Urinary bladder (tissue), 4 donors: ENCODE data around the gene EDC4. TPM values are rescaled to one million over a fixed set of nuclear protein-coding genes. Genes with fewer than 3 reads are reported as not detected.

Experiments
- DNase-seq: peaks from one replicate; pipeline ENCODE4 v3.0.0-alpha.2; 2015; ENCODE audit errors: extremely low spot score
- H3K27ac ChIP-seq: one replicate; pipeline ENCODE4 v1.5.1; 2013; ENCODE audit warnings: low read depth, mild to moderate bottlenecking, moderate library complexity
- H3K36me3 ChIP-seq: one replicate; pipeline ENCODE4 v1.6.1; 2013; ENCODE audit warnings: mild to moderate bottlenecking, moderate library complexity; ENCODE audit not compliant: insufficient read depth
- H3K4me1 ChIP-seq: one replicate; pipeline ENCODE4 v1.6.1; 2013; ENCODE audit warnings: mild to moderate bottlenecking, moderate library complexity; ENCODE audit not compliant: insufficient read depth
- H3K4me3 ChIP-seq: one replicate; pipeline ENCODE4 v1.5.1; 2013; ENCODE audit warnings: low read depth, low read length
- WGBS: extraction: QIAGEN DNeasy Blood & Tissue Kit; methylation state at CpG from one replicate; pipeline ENCODE4 v1.1.7; 2013; 5-methylcytosine and 5-hydroxymethylcytosine counted together
- polyA plus RNA-seq: library from polyadenylated mRNA; stranded (reverse); fragments of 200-250 nt; gene quantifications from one replicate; pipeline ENCODE4 v1.2.3, GENCODE V29; 2013
- total RNA-seq: library from RNA; depleted of rRNA; stranded (reverse); fragments of >200 nt; gene quantifications from one replicate; pipeline ENCODE4 v1.2.3, GENCODE V29; 2014
- donor health status: healthy with polysubstance abuse.
- donor health status: healthy.

The EDC4 gene
- total and polyA plus RNA-seq, 2 donors: 31.8 to 43.2 TPM

- peaks cover 2% of the 10 kb centered on the region for H3K4me1 ChIP-seq
- DNase-seq: no peak
- 92% methylated on average over 11 of the region's 11 CpGs for WGBS
- H3K4me3 ChIP-seq: no peak overlapping the region
- peaks cover 15% of the 10 kb centered on the region for H3K36me3 ChIP-seq
- H3K27ac ChIP-seq: no peak overlapping the region
These were observed 4.2 kb downstream of the EDC4 start for GRCh38 chr16:67877064-67877463.

- DNase-seq: no peak
- Histone ChIP-seq H3K27ac (no peak overlapping the region), H3K36me3 (peaks cover 15% of the 10 kb centered on the region), H3K4me1 (peaks cover 2% of the 10 kb centered on the region), H3K4me3 (no peak overlapping the region)
- WGBS: 94% methylated on average over 6 of the region's 6 CpGs
These were observed 5.4 kb downstream of the EDC4 start for GRCh38 chr16:67878232-67878631.

- H3K27ac ChIP-seq: no peak overlapping the region
- 97% methylated on average over 9 of the region's 9 CpGs for WGBS
- peaks cover 15% of the 10 kb centered on the region for H3K36me3 ChIP-seq
These were observed 6.0 kb downstream of the EDC4 start for GRCh38 chr16:67878846-67879245.

GRCh38 chr16:67879462-67879861 lies 6.6 kb downstream of the EDC4 start:
- Histone ChIP-seq H3K36me3 (peaks cover 15% of the 10 kb centered on the region), H3K4me3 (no peak overlapping the region), H3K27ac (no peak overlapping the region), H3K4me1 (peaks cover under 1% of the 10 kb centered on the region)
- DNase-seq: no peak
- WGBS: 93% methylated on average over 12 of the region's 12 CpGs

More at GRCh38 chr16:67878846-67879245, 6.0 kb downstream of the EDC4 start:
- no peak for DNase-seq
- Histone ChIP-seq H3K4me3 (no peak overlapping the region), H3K4me1 (peaks cover 2% of the 10 kb centered on the region)

- no peak overlapping the region for H3K27ac ChIP-seq
- no peaks in the 10 kb centered on the region for H3K4me1 ChIP-seq
- WGBS: 85% methylated on average over 5 of the region's 5 CpGs
- DNase-seq: no peak
- peaks cover 15% of the 10 kb centered on the region for H3K36me3 ChIP-seq
- H3K4me3 ChIP-seq: no peak overlapping the region
These were observed 7.1 kb downstream of the EDC4 start for GRCh38 chr16:67879936-67880335.

- H3K4me3 ChIP-seq: no peak overlapping the region
- no peaks in the 10 kb centered on the region for H3K4me1 ChIP-seq
- no peak overlapping the region for H3K27ac ChIP-seq
- WGBS: 90% methylated on average over 13 of the region's 13 CpGs
- no peak for DNase-seq
- H3K36me3 ChIP-seq: peaks cover 15% of the 10 kb centered on the region
These were observed 7.7 kb downstream of the EDC4 start for GRCh38 chr16:67880584-67880983.

- no peak for DNase-seq
- Histone ChIP-seq H3K27ac (no peak overlapping the region), H3K36me3 (peaks cover 15% of the 10 kb centered on the region)
These were observed 8.8 kb downstream of the EDC4 start for GRCh38 chr16:67881621-67882161.

GRCh38 chr16:67882374-67883145 lies 9.7 kb downstream of the EDC4 start:
- no peak for DNase-seq
- WGBS: 74% methylated on average over 18 of the region's 18 CpGs
- Histone ChIP-seq H3K36me3 (peaks cover 14% of the 10 kb centered on the region), H3K4me3 (no peak overlapping the region), H3K4me1 (no peaks in the 10 kb centered on the region), H3K27ac (no peak overlapping the region)

More at GRCh38 chr16:67881621-67882161, 8.8 kb downstream of the EDC4 start:
- 89% methylated on average over 21 of the region's 21 CpGs for WGBS
- Histone ChIP-seq H3K4me3 (no peak overlapping the region), H3K4me1 (no peaks in the 10 kb centered on the region)

GRCh38 chr16:67883146-67883871 lies 10.5 kb downstream of the EDC4 start:
- DNase-seq: no peak
- Histone ChIP-seq H3K36me3 (peaks cover 11% of the 10 kb centered on the region), H3K27ac (no peak overlapping the region), H3K4me1 (no peaks in the 10 kb centered on the region), H3K4me3 (no peak overlapping the region)
- WGBS: 79% methylated on average over 6 of the region's 6 CpGs

- WGBS: 62% methylated on average over 11 of the region's 11 CpGs
- Histone ChIP-seq H3K36me3 (peaks cover 11% of the 10 kb centered on the region), H3K4me3 (no peak overlapping the region), H3K27ac (no peak overlapping the region), H3K4me1 (no peaks in the 10 kb centered on the region)
- no peak for DNase-seq
These were observed 11.0 kb downstream of the EDC4 start for GRCh38 chr16:67883872-67884261.

- Histone ChIP-seq H3K4me3 (no peak within 1 kb of the TSS), H3K27ac (no peak within 1 kb of the TSS), H3K36me3 (peaks cover 9% of the 10 kb centered on the region), H3K4me1 (no peaks in the 10 kb centered on the region)
- no peak for DNase-seq
- WGBS: 22% methylated on average over 22 of the region's 22 CpGs
These were observed 11.8 kb downstream of the EDC4 start, which contains the start of gene NRN1L for GRCh38 chr16:67884684-67885083. TSS of gene NRN1L (plus strand) at chr16:67884885. CDS start at chr16:67884904, 19 bp downstream.

- Histone ChIP-seq H3K27ac (no peak overlapping the region), H3K4me3 (no peak overlapping the region), H3K36me3 (peaks cover 3% of the 10 kb centered on the region), H3K4me1 (no peaks in the 10 kb centered on the region)
- 94% methylated on average over 12 of the region's 12 CpGs for WGBS
- no peak for DNase-seq
These were observed 12.7 kb downstream of the EDC4 start for GRCh38 chr16:67885545-67885944.

GRCh38 chr16:67885976-67886375 lies 13.1 kb downstream of the EDC4 start:
- Histone ChIP-seq H3K4me1 (no peaks in the 10 kb centered on the region), H3K4me3 (no peak overlapping the region), H3K27ac (no peak overlapping the region), H3K36me3 (peaks cover 3% of the 10 kb centered on the region)
- 95% methylated on average over 19 of the region's 19 CpGs for WGBS
- DNase-seq: no peak

GRCh38 chr16:67886387-67886786 lies 13.5 kb downstream of the EDC4 start:
- Histone ChIP-seq H3K27ac (no peak overlapping the region), H3K36me3 (peaks cover 1% of the 10 kb centered on the region), H3K4me3 (no peak overlapping the region), H3K4me1 (no peaks in the 10 kb centered on the region)
- DNase-seq: no peak
- 88% methylated on average over 5 of the region's 5 CpGs for WGBS
